Urothelium cell line (cell line): Measurements from ENCODE around the gene ZNF532.

Experiments used
- DNase-seq: peaks from one replicate; pipeline ENCODE4 v3.0.0; 2011; ENCODE audit warnings: low spot score, mixed read lengths
- FAIRE-seq: peaks from 2 replicates; lab custom pipeline; 2011; peaks lifted over from hg19 to GRCh38; lab: Jason Lieb, UNC

Gene ZNF532

GRCh38 chr18:59029663-59030429 lies 165.2 kb downstream of the ZNF532 start:
- no peak for FAIRE-seq
- DNase-seq: no peak

GRCh38 chr18:59032308-59032707 lies 167.6 kb downstream of the ZNF532 start:
- DNase-seq (no peak), FAIRE-seq (no peak)

- DNase-seq (no peak), FAIRE-seq (no peak)
These were observed 168.7 kb downstream of the ZNF532 start for GRCh38 chr18:59033359-59033758.

GRCh38 chr18:59033974-59034373 lies 169.3 kb downstream of the ZNF532 start:
- DNase-seq (no peak), FAIRE-seq (no peak)

GRCh38 chr18:59035591-59035990 lies 170.9 kb downstream of the ZNF532 start:
- DNase-seq: no peak
- FAIRE-seq: no peak
